ENCODE measurements around the gene SORCS2. TPM values are rescaled to one million over a fixed set of nuclear protein-coding genes. Genes with fewer than 3 reads are reported as not detected.

The SORCS2 gene
- total and polyA plus RNA-seq, 2 of the 8 experiments (the other 6 are each of a cell fraction or from before 2014, with no cell fraction given), result 0.36 to 1.8 TPM

- H2AFZ ChIP-seq (ENCODE audit: low read length), result no peak overlapping the region
- H3K4me3 ChIP-seq (ENCODE audit: extremely low read depth in 1 of 4, insufficient read depth in 2 of 4, low read depth in 3 of 4, low read length in 4 of 4), result no peak overlapping the region
- H4K8ac ChIP-seq (ENCODE audit: extremely low read depth, insufficient read depth, low read length), result no peak overlapping the region
- no peak overlapping the region for H2BK20ac ChIP-seq (ENCODE audit: low read length)
- no peak overlapping the region for H3K14ac ChIP-seq (ENCODE audit: insufficient read length)
- H4K20me1 ChIP-seq (replicated peaks in 1 of 2; ENCODE audit: control insufficient read depth in 1 of 2, insufficient read depth in 2 of 2, low read length in 2 of 2), result peaks cover 0 to 10% of the 10 kb centered on the region in 2 experiments
- FAIRE-seq (no peak), DNase-seq (ENCODE audit: low read depth in 1 of 2, low spot score in 2 of 2) (peak in 1 of 2 experiments; percentile 34)
- H2BK12ac ChIP-seq (ENCODE audit: low read depth, low read length), result no peak overlapping the region
- no peak overlapping the region; a peak in 1 of 7 replicates for H3K9ac ChIP-seq (replicated peaks in 1 of 4; ENCODE audit: extremely low read depth in 1 of 4, low read depth in 3 of 4, low read length in 3 of 4)
- no peak overlapping the region for H3K56ac ChIP-seq (replicated peaks; ENCODE audit: insufficient read length, low read depth, low read length)
- H3K4me1 ChIP-seq (replicated peaks in 1 of 4; ENCODE audit: control insufficient read depth in 3 of 4, insufficient read depth in 4 of 4, low read length in 3 of 4), result peaks cover 0 to 6% (median 5%) of the 10 kb centered on the region in 4 experiments; a peak in 4 of 7 replicates
- H3K79me1 ChIP-seq (ENCODE audit: low read depth, low read length), result no peaks in the 10 kb centered on the region
- no peak overlapping the region for H2BK120ac ChIP-seq (replicated peaks; ENCODE audit: low read depth, low read length)
- TF ChIP-seq TBP (IDR thresholded peaks at IDR 0.05; ENCODE audit: low read depth, low read length), result no peak
- TF ChIP-seq KDM1A (IDR thresholded peaks at IDR 0.05; ENCODE audit: borderline replicate concordance, low read length), result peak; percentile 54; the same call in 1 of the 2 replicates
- peaks cover 5% of the 10 kb centered on the region; the same call in 1 of the 2 replicates for H3K23me2 ChIP-seq (ENCODE audit: low read depth, low read length)
- H3K18ac ChIP-seq (ENCODE audit: extremely low read depth, low read length), result no peak overlapping the region
- H4K5ac ChIP-seq (ENCODE audit: insufficient read length, low read depth, low read length), result no peak overlapping the region
- no peak overlapping the region for H3K23ac ChIP-seq (ENCODE audit: insufficient read length)
- no peaks in the 10 kb centered on the region for H3K79me2 ChIP-seq (ENCODE audit: control insufficient read depth in 1 of 2, insufficient read depth in 2 of 2, low read length in 2 of 2)
- H3K9me3 ChIP-seq (ENCODE audit: insufficient read depth in 2 of 2, low read depth in 1 of 2, low read length in 1 of 2), result peaks cover 7 to 8% of the 10 kb centered on the region in 2 experiments; a peak in 1 of 4 replicates
- H3K27ac ChIP-seq (ENCODE audit: low read depth, low read length), result no peak overlapping the region
- no peak overlapping the region for H2BK15ac ChIP-seq (ENCODE audit: low read length)
- no peak overlapping the region for H2BK5ac ChIP-seq (ENCODE audit: low read depth, low read length)
- 62% methylated on average over 4 of the region's 4 CpGs; no CpG with 5 or more reads in 1 of the 2 experiments for WGBS, 2 experiments (ENCODE audit: extremely low coverage in 1 of 2, insufficient coverage in 1 of 2, insufficient read length in 1 of 2, insufficient replicate concordance in 2 of 2, low coverage in 1 of 2, low lambda C conversion rate in 2 of 2, missing lambda C conversion rate in 1 of 2)
- no peaks in the 10 kb centered on the region; a peak in 1 of 8 replicates for H3K36me3 ChIP-seq (ENCODE audit: control insufficient read depth in 2 of 4, insufficient read depth in 4 of 4, low read length in 3 of 4)
- ChIA-PET POLR2A (ENCODE audit: partially characterized antibody) (no interaction called here), CTCF (ENCODE audit: partially characterized antibody) (no interaction called here)
- no peak overlapping the region for H3K4ac ChIP-seq (replicated peaks; ENCODE audit: insufficient read length, low read depth, low read length)
- no peak overlapping the region for H3K4me2 ChIP-seq (ENCODE audit: insufficient read depth in 1 of 2, low read depth in 2 of 2, low read length in 2 of 2)
- no peak overlapping the region for H2AK5ac ChIP-seq (ENCODE audit: low read depth, low read length)
- no peak overlapping the region for H4K91ac ChIP-seq (replicated peaks; ENCODE audit: insufficient read length, low read length)
- peaks cover 11 to 31% (median 27%) of the 10 kb centered on the region in 4 experiments for H3K27me3 ChIP-seq (replicated peaks in 1 of 4; ENCODE audit: control insufficient read depth in 3 of 4, extremely low read depth in 1 of 4, insufficient read depth in 3 of 4, low read length in 3 of 4)
These were observed 227.8 kb downstream of the SORCS2 start for GRCh38 chr4:7419961-7420660.
